Stimulated activated naive CD8-positive, alpha-beta T cell treated with anti-CD3 and anti-CD28 coated beads, Interleukin-15, amount 100 ng/mL, for 72 hours (primary cell): ENCODE data around the gene METTL17.
"Not testable (repeated sequence)": the region's sequence is repeated elsewhere in the genome, so short reads cannot be mapped to it uniquely, and the experiment has no call there.

Source experiments
- ATAC-seq: fragments of 150-1000 bp; cut with Tn5 transposase; 2 replicates; pipeline ENCODE4 v1.10.0; 2021; ENCODE audit warnings: mild to moderate bottlenecking, moderate library complexity
- DNase-seq, 2 donors: peaks; one replicate each; pipeline ENCODE4 v3.0.0; 2021 to 2022
- H3K27ac Mint-ChIP-seq, 2 donors: one replicate each; pipeline ENCODE4 v1.8.0; 2022; ENCODE audit warnings: mild to moderate bottlenecking in 2 of 2, mixed read lengths in 2 of 2, moderate library complexity in 2 of 2
- H3K27me3 Mint-ChIP-seq: one replicate; pipeline ENCODE4 v1.8.0; 2022; ENCODE audit warnings: mixed read lengths
- H3K4me1 Mint-ChIP-seq: one replicate; pipeline ENCODE4 v1.8.0; 2022; ENCODE audit warnings: mild to moderate bottlenecking, mixed read lengths
- H3K4me3 Mint-ChIP-seq, 2 donors: one replicate each; pipeline ENCODE4 v1.8.0; 2022; ENCODE audit warnings: mild to moderate bottlenecking in 2 of 2, mixed read lengths in 2 of 2, moderate library complexity in 1 of 2
- H3K9me3 Mint-ChIP-seq, 2 donors: one replicate each; pipeline ENCODE4 v1.8.0; 2022; ENCODE audit warnings: mixed read lengths in 2 of 2

METTL17 gene

GRCh38 chr14:21026274-21026987, 36.7 kb downstream of the METTL17 start:
- H3K27ac Mint-ChIP-seq = no peak overlapping the region
- H3K4me1 Mint-ChIP-seq = peaks cover 33% of the 10 kb centered on the region
- ATAC-seq (no peak), DNase-seq (no peak)
- no peaks in the 10 kb centered on the region for H3K27me3 Mint-ChIP-seq
- H3K4me3 Mint-ChIP-seq = peak overlapping the region in 1 of 2 donors; percentile 35
- no peaks in the 10 kb centered on the region for H3K9me3 Mint-ChIP-seq

- H3K4me1 Mint-ChIP-seq = peaks cover 33% of the 10 kb centered on the region
- H3K4me3 Mint-ChIP-seq = no peak overlapping the region
- no peaks in the 10 kb centered on the region for H3K27me3 Mint-ChIP-seq
- peak overlapping the region in 1 of 2 donors; percentile 35 for H3K27ac Mint-ChIP-seq
- no peak for ATAC-seq
- no peak for DNase-seq
- H3K9me3 Mint-ChIP-seq = no peaks in the 10 kb centered on the region
Measured at GRCh38 chr14:21026988-21027315, 37.2 kb downstream of the METTL17 start.

- Mint-ChIP-seq H3K27me3 (no peaks in the 10 kb centered on the region), H3K4me3 (no peak within 1 kb of the TSS), H3K4me1 (peaks cover 11% of the 10 kb centered on the region), H3K9me3 (no peaks in the 10 kb centered on the region), H3K27ac (no peak within 1 kb of the TSS)
- no peak for ATAC-seq
- DNase-seq = no peak
Measured at GRCh38 chr14:21029917-21030316, 40.1 kb downstream of the METTL17 start, which contains the start of gene TPPP2. Gene TPPP2 (plus strand): TSS chr14:21030217. CDS start chr14:21030582, 365 bp downstream.

- Mint-ChIP-seq H3K9me3 (no peaks in the 10 kb centered on the region), H3K27me3 (no peaks in the 10 kb centered on the region), H3K27ac (no peak overlapping the region), H3K4me3 (no peak overlapping the region), H3K4me1 (peaks cover 6% of the 10 kb centered on the region)
- DNase-seq (no peak), ATAC-seq (no peak)
Measured at GRCh38 chr14:21030531-21030930, 40.8 kb downstream of the METTL17 start.

GRCh38 chr14:21032326-21033132, 42.7 kb downstream of the METTL17 start:
- Mint-ChIP-seq H3K4me1 (no peaks in the 10 kb centered on the region), H3K27ac (peak overlapping the region in 1 of 2 donors; percentile 15), H3K4me3 (no peak overlapping the region), H3K9me3 (no peaks in the 10 kb centered on the region), H3K27me3 (no peaks in the 10 kb centered on the region)
- DNase-seq = no peak
- no peak for ATAC-seq

- Mint-ChIP-seq H3K27ac (no peak overlapping the region), H3K4me3 (no peak overlapping the region), H3K9me3 (no peaks in the 10 kb centered on the region), H3K27me3 (no peaks in the 10 kb centered on the region), H3K4me1 (no peaks in the 10 kb centered on the region)
- no peak for DNase-seq
- no peak for ATAC-seq
Measured at GRCh38 chr14:21033133-21033698, 43.4 kb downstream of the METTL17 start.

GRCh38 chr14:21034707-21035106, 44.9 kb downstream of the METTL17 start, which contains the start of gene RNASE13:
Gene RNASE13 (minus strand): TSS chr14:21034807. CDS start chr14:21034288, 519 bp downstream.
- H3K27ac Mint-ChIP-seq = no peak within 1 kb of the TSS
- no peaks in the 10 kb centered on the region for H3K27me3 Mint-ChIP-seq
- ATAC-seq (no peak), DNase-seq (no peak)
- H3K4me1 Mint-ChIP-seq = no peaks in the 10 kb centered on the region
- H3K9me3 Mint-ChIP-seq = no peaks in the 10 kb centered on the region
- no peak within 1 kb of the TSS for H3K4me3 Mint-ChIP-seq

- no peaks in the 10 kb centered on the region for H3K9me3 Mint-ChIP-seq
- no peak overlapping the region for H3K27ac Mint-ChIP-seq
- H3K4me1 Mint-ChIP-seq = no peaks in the 10 kb centered on the region
- no peak overlapping the region for H3K4me3 Mint-ChIP-seq
- ATAC-seq (no peak), DNase-seq (no peak)
- no peaks in the 10 kb centered on the region for H3K27me3 Mint-ChIP-seq
Measured at GRCh38 chr14:21036751-21037150, 47.0 kb downstream of the METTL17 start.

- no peaks in the 10 kb centered on the region for H3K9me3 Mint-ChIP-seq
- no peaks in the 10 kb centered on the region for H3K4me1 Mint-ChIP-seq
- H3K27ac Mint-ChIP-seq = no peak overlapping the region
- DNase-seq = no peak
- no peak overlapping the region for H3K4me3 Mint-ChIP-seq
- ATAC-seq = no peak
- peaks cover 3% of the 10 kb centered on the region for H3K27me3 Mint-ChIP-seq
Measured at GRCh38 chr14:21037156-21037555, 47.4 kb downstream of the METTL17 start.

GRCh38 chr14:21038441-21039422, 49.0 kb downstream of the METTL17 start:
- DNase-seq (no peak), ATAC-seq (no peak)
- Mint-ChIP-seq H3K9me3 (no peaks in the 10 kb centered on the region), H3K27me3 (peaks cover 11% of the 10 kb centered on the region), H3K4me1 (no peaks in the 10 kb centered on the region), H3K27ac (no peak overlapping the region), H3K4me3 (no peak overlapping the region)

GRCh38 chr14:21039585-21040369, 50.0 kb downstream of the METTL17 start:
- H3K9me3 Mint-ChIP-seq = no peaks in the 10 kb centered on the region
- peak; percentile 86 for ATAC-seq
- peaks cover 15% of the 10 kb centered on the region for H3K27me3 Mint-ChIP-seq
- no peak overlapping the region for H3K4me3 Mint-ChIP-seq
- H3K4me1 Mint-ChIP-seq = no peaks in the 10 kb centered on the region
- peak overlapping the region in 1 of 2 donors; percentile 7 for H3K27ac Mint-ChIP-seq
- DNase-seq = peak; percentile 13 to 19

GRCh38 chr14:21040370-21040925, 50.7 kb downstream of the METTL17 start:
- Mint-ChIP-seq H3K9me3 (no peaks in the 10 kb centered on the region), H3K27me3 (peaks cover 22% of the 10 kb centered on the region), H3K4me3 (no peak overlapping the region), H3K4me1 (no peaks in the 10 kb centered on the region), H3K27ac (peak overlapping the region in 1 of 2 donors; percentile 7)
- ATAC-seq = no peak
- DNase-seq = no peak

GRCh38 chr14:21040941-21041340, 51.2 kb downstream of the METTL17 start:
- H3K27me3 Mint-ChIP-seq = peaks cover 22% of the 10 kb centered on the region
- not testable (repeated sequence) for ATAC-seq, H3K4me1 Mint-ChIP-seq, H3K4me3 Mint-ChIP-seq, DNase-seq, H3K27ac Mint-ChIP-seq, H3K9me3 Mint-ChIP-seq
